IPS-20b (cell line): Measurements from ENCODE around the gene FHIT.
A peak's percentile ranks its signal among the peaks of the same experiment; 100 is the strongest.

Source experiments
- H3K27ac ChIP-seq: one replicate; pipeline ENCODE4 v1.5.1; 2013; ENCODE audit warnings: low read length
- H3K27me3 ChIP-seq: 2 replicates; pipeline ENCODE4 v1.6.1; 2013; ENCODE audit warnings: mild to moderate bottlenecking, low read length, inconsistent platforms; ENCODE audit not compliant: insufficient read depth
- H3K36me3 ChIP-seq: 2 replicates; pipeline ENCODE4 v1.6.1; 2013; ENCODE audit warnings: low read depth, mild to moderate bottlenecking, inconsistent platforms, low read length, moderate library complexity; ENCODE audit not compliant: insufficient read depth
- H3K4me1 ChIP-seq: 2 replicates; pipeline ENCODE4 v1.6.1; 2013; ENCODE audit warnings: mild to moderate bottlenecking, control low read depth, inconsistent platforms, low read length, moderate library complexity; ENCODE audit not compliant: insufficient read depth
- H3K4me3 ChIP-seq: 2 replicates; pipeline ENCODE4 v1.5.1; 2013; ENCODE audit warnings: mild to moderate bottlenecking, low read length, inconsistent platforms
- H3K9ac ChIP-seq: 2 replicates; pipeline ENCODE4 v1.6.1; 2013; ENCODE audit warnings: low read depth, mild to moderate bottlenecking, inconsistent platforms, low read length, moderate library complexity
- H3K9me3 ChIP-seq: 2 replicates; pipeline ENCODE4 v1.6.1; 2013; ENCODE audit warnings: mild to moderate bottlenecking, low read depth, low read length, inconsistent platforms; ENCODE audit not compliant: insufficient read depth

The FHIT gene

DNA sequence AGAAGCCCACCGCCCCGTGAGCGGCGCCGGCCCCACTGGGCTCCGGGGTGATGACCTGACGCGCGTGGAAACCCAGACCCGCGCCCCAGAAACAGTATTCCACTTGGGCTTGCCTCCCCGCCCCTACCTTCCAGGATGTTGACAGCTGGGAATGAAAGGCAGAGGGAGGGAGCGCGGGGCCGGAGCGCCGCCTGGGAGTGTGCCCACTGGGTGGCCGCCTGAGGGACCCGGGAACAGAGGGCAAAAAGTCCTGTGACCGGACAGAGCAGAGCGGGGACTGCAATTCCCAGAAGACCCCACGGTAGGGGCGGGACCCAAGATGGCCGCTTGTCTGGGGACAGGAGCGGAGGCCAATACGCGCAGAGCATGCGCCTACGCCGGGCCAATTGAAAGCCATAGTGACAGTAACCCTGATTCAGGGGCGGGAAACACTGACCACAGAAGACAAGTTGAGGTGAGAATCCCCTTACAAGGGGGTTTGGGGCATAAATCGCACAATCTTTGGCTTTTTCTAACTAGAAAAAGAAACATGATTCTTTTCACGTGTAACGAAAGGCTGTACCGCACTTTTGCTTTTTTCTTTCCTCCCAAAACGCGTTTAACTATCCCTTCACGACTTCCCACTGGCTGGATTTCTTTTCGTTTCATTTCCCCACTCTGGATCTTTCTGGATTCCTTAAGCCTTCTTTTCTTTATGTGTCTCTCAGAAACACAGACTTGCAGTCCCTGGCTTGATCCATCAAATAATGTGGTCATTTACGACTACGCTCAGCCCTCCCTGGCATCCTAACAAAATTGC lies at the start of gene FHIT:
Gene FHIT (minus strand): TSS at position 279 of the 799 bp plus-strand sequence.
- Histone ChIP-seq H3K4me3 (peak within 1 kb of the TSS; percentile 79), H3K9ac (peak within 1 kb of the TSS; percentile 85; the same call in 1 of the 2 replicates), H3K4me1 (peaks cover 9% of the 10 kb centered on the region; the same call in 1 of the 2 replicates), H3K27me3 (no peaks in the 10 kb centered on the region), H3K9me3 (no peaks in the 10 kb centered on the region), H3K27ac (peak within 1 kb of the TSS; percentile 50), H3K36me3 (no peaks in the 10 kb centered on the region)

DNA sequence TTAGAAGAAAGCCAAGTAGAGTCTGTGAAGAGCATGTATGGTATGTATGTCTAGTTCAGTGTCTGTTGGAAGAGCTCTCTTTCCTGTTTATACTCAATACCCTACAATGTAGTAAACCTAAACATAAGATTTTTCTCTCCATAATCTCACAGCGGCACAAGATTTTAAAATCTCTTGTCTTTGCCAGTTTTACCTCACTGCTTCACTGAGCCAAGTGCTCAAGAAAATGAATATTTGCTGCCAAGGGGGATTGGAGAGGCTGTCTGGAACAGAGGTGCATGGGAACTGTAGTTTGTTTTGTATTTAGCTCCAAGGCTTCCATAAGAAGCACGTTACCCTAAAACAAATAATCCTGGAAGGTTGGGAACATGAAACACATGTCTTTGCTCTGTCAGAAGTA lies 49.5 kb upstream of the FHIT start:
- H3K9me3 ChIP-seq: no peaks in the 10 kb centered on the region
- no peaks in the 10 kb centered on the region for H3K27me3 ChIP-seq
- H3K9ac ChIP-seq: no peak overlapping the region
- H3K36me3 ChIP-seq: no peaks in the 10 kb centered on the region
- peaks cover 8% of the 10 kb centered on the region; the same call in 1 of the 2 replicates for H3K4me1 ChIP-seq
- H3K4me3 ChIP-seq: no peak overlapping the region
- no peak overlapping the region for H3K27ac ChIP-seq

DNA sequence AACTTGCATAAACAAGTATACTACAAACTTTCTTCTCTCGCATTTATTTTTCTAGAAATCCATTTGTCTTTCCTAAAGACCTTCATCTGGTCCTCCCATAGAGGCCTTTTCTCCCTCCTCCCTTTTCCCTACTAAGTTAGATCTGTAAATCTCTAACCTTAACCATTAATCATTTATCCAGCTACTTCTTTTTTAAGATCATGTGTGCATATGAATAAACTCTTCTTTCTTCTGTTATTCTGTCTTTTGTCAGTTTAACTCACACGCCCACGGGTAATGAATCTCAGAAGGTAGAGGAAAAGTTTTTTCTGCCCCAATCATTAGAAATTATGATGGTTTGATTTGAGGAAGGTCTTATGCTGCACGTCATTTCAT lies 48.7 kb upstream of the FHIT start:
- no peak overlapping the region for H3K27ac ChIP-seq
- H3K9ac ChIP-seq: no peak overlapping the region

GRCh38 chr3:61299343-61300005 lies 48.2 kb upstream of the FHIT start:
- H3K27me3 ChIP-seq: no peaks in the 10 kb centered on the region
- no peaks in the 10 kb centered on the region for H3K9me3 ChIP-seq
- peaks cover 8% of the 10 kb centered on the region; the same call in 1 of the 2 replicates for H3K4me1 ChIP-seq
- no peak overlapping the region for H3K4me3 ChIP-seq
- H3K27ac ChIP-seq: no peak overlapping the region
- H3K36me3 ChIP-seq: no peaks in the 10 kb centered on the region
- H3K9ac ChIP-seq: no peak overlapping the region

More for the DNA sequence above, 48.7 kb upstream of the FHIT start:
- H3K27me3 ChIP-seq: no peaks in the 10 kb centered on the region
- H3K9me3 ChIP-seq: no peaks in the 10 kb centered on the region
- H3K4me3 ChIP-seq: no peak overlapping the region
- H3K36me3 ChIP-seq: no peaks in the 10 kb centered on the region
- H3K4me1 ChIP-seq: peaks cover 8% of the 10 kb centered on the region; the same call in 1 of the 2 replicates

DNA sequence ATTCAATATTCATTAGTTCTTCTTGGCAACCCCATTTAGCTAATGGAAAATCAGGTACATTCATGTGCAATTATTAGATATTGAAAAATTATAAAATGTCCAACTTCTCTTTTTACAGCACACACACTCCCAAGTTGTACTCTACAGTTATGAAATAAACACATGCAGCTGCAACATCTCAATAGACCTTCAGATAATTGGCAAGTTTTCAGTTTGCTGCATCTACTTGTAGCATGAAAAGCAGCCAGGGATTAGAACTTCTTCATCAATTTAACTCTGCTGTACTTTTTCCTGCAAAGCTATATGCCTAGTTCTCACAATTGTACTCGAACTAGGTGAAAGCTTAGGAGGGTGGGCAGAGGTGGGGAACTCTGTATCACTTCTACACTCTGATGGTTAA lies 46.6 kb upstream of the FHIT start:
- no peak overlapping the region for H3K9ac ChIP-seq
- H3K27me3 ChIP-seq: no peaks in the 10 kb centered on the region
- no peak overlapping the region for H3K27ac ChIP-seq
- H3K4me3 ChIP-seq: no peak overlapping the region
- peaks cover 8% of the 10 kb centered on the region; the same call in 1 of the 2 replicates for H3K4me1 ChIP-seq
- H3K36me3 ChIP-seq: no peaks in the 10 kb centered on the region
- H3K9me3 ChIP-seq: no peaks in the 10 kb centered on the region

DNA sequence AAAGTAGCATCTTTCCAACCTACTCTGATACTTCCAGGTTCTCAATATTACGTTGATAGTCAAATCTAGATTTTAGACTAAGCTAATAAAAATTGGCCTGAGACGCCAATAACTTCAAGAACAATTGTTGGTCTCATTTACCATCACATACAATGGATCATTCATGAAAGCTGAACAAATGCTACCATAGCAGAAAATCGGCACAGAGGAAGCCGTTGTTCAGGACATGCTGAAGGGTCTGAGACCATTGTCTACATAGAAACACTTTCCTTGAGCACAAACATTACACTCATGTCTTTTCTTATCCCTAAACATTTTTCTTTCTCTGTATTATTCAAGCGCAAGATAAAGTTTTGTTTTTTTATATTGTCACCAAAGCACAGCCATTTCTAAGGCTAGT lies 37.2 kb upstream of the FHIT start:
- no peaks in the 10 kb centered on the region for H3K27me3 ChIP-seq
- no peaks in the 10 kb centered on the region for H3K9me3 ChIP-seq
- H3K36me3 ChIP-seq: no peaks in the 10 kb centered on the region
- H3K4me3 ChIP-seq: no peak overlapping the region
- H3K9ac ChIP-seq: no peak overlapping the region
- no peaks in the 10 kb centered on the region for H3K4me1 ChIP-seq
- H3K27ac ChIP-seq: no peak overlapping the region

DNA sequence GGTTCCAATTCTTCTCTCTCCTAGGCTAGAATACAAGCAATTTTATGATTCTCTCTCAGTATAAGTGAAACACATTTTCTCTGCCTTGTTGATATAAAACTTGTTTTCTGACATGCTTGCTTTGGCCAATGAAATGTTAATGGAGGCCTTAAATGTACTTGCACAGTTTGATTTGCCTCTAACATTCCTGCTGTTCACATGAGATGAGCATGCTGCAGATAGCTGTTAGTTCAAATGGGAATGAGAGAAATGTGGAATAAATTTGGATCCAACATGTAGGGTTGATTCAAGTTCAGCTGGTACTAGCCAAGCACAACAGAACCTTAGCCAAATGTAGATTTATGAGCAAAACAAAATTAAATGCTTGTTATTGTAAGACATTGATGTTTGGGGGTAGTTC lies 32.6 kb upstream of the FHIT start:
- no peak overlapping the region for H3K27ac ChIP-seq
- no peaks in the 10 kb centered on the region for H3K4me1 ChIP-seq
- H3K36me3 ChIP-seq: no peaks in the 10 kb centered on the region
- no peaks in the 10 kb centered on the region for H3K9me3 ChIP-seq
- H3K27me3 ChIP-seq: no peaks in the 10 kb centered on the region
- H3K4me3 ChIP-seq: no peak overlapping the region
- no peak overlapping the region for H3K9ac ChIP-seq

GRCh38 chr3:61278713-61279112 lies 27.5 kb upstream of the FHIT start:
- Histone ChIP-seq H3K9ac (no peak overlapping the region), H3K27ac (no peak overlapping the region), H3K4me1 (no peaks in the 10 kb centered on the region), H3K27me3 (no peaks in the 10 kb centered on the region), H3K36me3 (no peaks in the 10 kb centered on the region), H3K9me3 (no peaks in the 10 kb centered on the region), H3K4me3 (no peak overlapping the region)

- no peaks in the 10 kb centered on the region for H3K4me1 ChIP-seq
Observed at GRCh38 chr3:61277411-61277810, 26.2 kb upstream of the FHIT start.

DNA sequence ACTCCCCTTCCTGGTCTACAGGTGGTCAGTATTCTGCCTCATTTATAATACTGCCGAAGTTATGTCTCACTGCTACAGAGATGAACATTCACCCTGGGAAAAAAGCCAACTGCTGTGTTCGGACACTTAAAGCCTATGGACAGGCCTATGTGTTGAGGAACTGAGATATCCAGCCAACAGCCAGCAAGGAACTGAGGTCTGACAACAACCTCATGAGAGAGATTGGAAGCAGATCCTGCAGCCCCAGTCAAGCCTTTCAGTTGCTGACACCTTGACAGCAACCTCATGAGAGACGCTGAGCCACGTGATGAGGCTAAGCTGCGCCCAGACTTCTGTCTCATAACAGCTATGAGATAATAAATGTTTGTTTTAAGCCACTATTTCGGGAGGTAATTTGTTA lies 18.2 kb upstream of the FHIT start:
- Histone ChIP-seq H3K27me3 (no peaks in the 10 kb centered on the region), H3K4me1 (no peaks in the 10 kb centered on the region), H3K4me3 (no peak overlapping the region), H3K27ac (no peak overlapping the region), H3K9ac (no peak overlapping the region), H3K36me3 (no peaks in the 10 kb centered on the region), H3K9me3 (no peaks in the 10 kb centered on the region)

More at GRCh38 chr3:61277411-61277810, 26.2 kb upstream of the FHIT start:
- Histone ChIP-seq H3K4me3 (no peak overlapping the region), H3K9me3 (no peaks in the 10 kb centered on the region), H3K27ac (no peak overlapping the region), H3K36me3 (no peaks in the 10 kb centered on the region), H3K27me3 (no peaks in the 10 kb centered on the region), H3K9ac (no peak overlapping the region)

GRCh38 chr3:61268644-61269043 lies 17.4 kb upstream of the FHIT start:
- H3K9me3 ChIP-seq: no peaks in the 10 kb centered on the region
- no peak overlapping the region for H3K4me3 ChIP-seq
- no peaks in the 10 kb centered on the region for H3K36me3 ChIP-seq
- no peaks in the 10 kb centered on the region for H3K27me3 ChIP-seq
- H3K27ac ChIP-seq: no peak overlapping the region
- H3K4me1 ChIP-seq: no peaks in the 10 kb centered on the region
- H3K9ac ChIP-seq: no peak overlapping the region

- no peak overlapping the region for H3K4me3 ChIP-seq
- H3K9ac ChIP-seq: no peak overlapping the region
- no peaks in the 10 kb centered on the region for H3K9me3 ChIP-seq
- H3K27ac ChIP-seq: no peak overlapping the region
- H3K4me1 ChIP-seq: no peaks in the 10 kb centered on the region
- no peaks in the 10 kb centered on the region for H3K36me3 ChIP-seq
- no peaks in the 10 kb centered on the region for H3K27me3 ChIP-seq
Observed at GRCh38 chr3:61264281-61264680, 13.0 kb upstream of the FHIT start.
